Measurements from ENCODE around the gene SLC22A23.
A peak's percentile ranks its signal among the peaks of the same experiment; 100 is the strongest.

SLC22A23 gene

DNA sequence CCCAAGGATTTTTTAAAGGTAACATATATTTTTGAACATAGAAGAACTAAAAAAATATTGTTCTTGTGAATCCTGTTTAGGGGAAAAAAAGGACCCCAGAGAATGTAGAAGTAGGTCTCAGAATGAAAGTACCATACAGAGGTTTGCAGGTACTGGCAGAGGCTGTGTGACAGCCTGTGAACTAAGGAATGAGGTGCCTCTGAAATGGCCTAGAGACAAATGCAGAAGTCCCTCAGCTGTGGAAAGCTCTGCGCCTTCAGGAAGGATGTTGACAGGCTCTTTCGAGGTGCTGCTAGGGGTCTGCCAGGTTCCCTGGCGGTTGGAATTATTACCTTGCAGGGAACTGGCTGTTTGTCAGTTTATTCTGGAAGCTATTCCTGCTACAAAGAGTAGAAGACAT, 220.8 kb downstream of the SLC22A23 start:
- H3K9me3 ChIP-seq (ENCODE audit: severe bottlenecking), result no peaks in the 10 kb centered on the region
- H3K27ac ChIP-seq (ENCODE audit: poor library complexity, severe bottlenecking), result no peak overlapping the region
- H3K27me3 ChIP-seq (ENCODE audit: insufficient read depth, poor library complexity, severe bottlenecking), result no peaks in the 10 kb centered on the region
- no peaks in the 10 kb centered on the region for H3K36me3 ChIP-seq (ENCODE audit: low read depth)
- DNase-seq (ENCODE audit: low spot score) (no peak), ATAC-seq (ENCODE audit: low read depth) (no peak)
- TF ChIP-seq, protein P1, sequence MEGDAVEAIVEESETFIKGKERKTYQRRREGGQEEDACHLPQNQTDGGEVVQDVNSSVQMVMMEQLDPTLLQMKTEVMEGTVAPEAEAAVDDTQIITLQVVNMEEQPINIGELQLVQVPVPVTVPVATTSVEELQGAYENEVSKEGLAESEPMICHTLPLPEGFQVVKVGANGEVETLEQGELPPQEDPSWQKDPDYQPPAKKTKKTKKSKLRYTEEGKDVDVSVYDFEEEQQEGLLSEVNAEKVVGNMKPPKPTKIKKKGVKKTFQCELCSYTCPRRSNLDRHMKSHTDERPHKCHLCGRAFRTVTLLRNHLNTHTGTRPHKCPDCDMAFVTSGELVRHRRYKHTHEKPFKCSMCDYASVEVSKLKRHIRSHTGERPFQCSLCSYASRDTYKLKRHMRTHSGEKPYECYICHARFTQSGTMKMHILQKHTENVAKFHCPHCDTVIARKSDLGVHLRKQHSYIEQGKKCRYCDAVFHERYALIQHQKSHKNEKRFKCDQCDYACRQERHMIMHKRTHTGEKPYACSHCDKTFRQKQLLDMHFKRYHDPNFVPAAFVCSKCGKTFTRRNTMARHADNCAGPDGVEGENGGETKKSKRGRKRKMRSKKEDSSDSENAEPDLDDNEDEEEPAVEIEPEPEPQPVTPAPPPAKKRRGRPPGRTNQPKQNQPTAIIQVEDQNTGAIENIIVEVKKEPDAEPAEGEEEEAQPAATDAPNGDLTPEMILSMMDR (IDR thresholded peaks at IDR 0.05; ENCODE audit: poor library complexity, severe bottlenecking), result no peak
- no peak overlapping the region for H3K4me3 ChIP-seq (ENCODE audit: severe bottlenecking)
- H3K4me1 ChIP-seq (ENCODE audit: insufficient read depth, poor library complexity, severe bottlenecking), result no peaks in the 10 kb centered on the region

- Histone ChIP-seq H3K27me3 (ENCODE audit: insufficient read depth, poor library complexity, severe bottlenecking) (peaks cover 4% of the 10 kb centered on the region), H3K27ac (ENCODE audit: poor library complexity, severe bottlenecking) (no peak overlapping the region), H3K9me3 (ENCODE audit: severe bottlenecking) (no peaks in the 10 kb centered on the region), H3K4me1 (ENCODE audit: insufficient read depth, poor library complexity, severe bottlenecking) (no peaks in the 10 kb centered on the region), H3K36me3 (ENCODE audit: low read depth) (no peaks in the 10 kb centered on the region), H3K4me3 (ENCODE audit: severe bottlenecking) (no peak overlapping the region)
- TF ChIP-seq, protein P1 (IDR thresholded peaks at IDR 0.05; ENCODE audit: poor library complexity, severe bottlenecking), result no peak
- DNase-seq (ENCODE audit: low spot score) (no peak), ATAC-seq (ENCODE audit: low read depth) (no peak)
Measured at GRCh38 chr6:3235486-3235885, 221.4 kb downstream of the SLC22A23 start.

GRCh38 chr6:3233904-3234303, 222.9 kb downstream of the SLC22A23 start:
- no peak for ATAC-seq (ENCODE audit: low read depth)
- peaks cover 20% of the 10 kb centered on the region for H3K27me3 ChIP-seq (ENCODE audit: insufficient read depth, poor library complexity, severe bottlenecking)
- no peak overlapping the region for H3K4me3 ChIP-seq (ENCODE audit: severe bottlenecking)
- no peak overlapping the region for H3K27ac ChIP-seq (ENCODE audit: poor library complexity, severe bottlenecking)
- H3K36me3 ChIP-seq (ENCODE audit: low read depth), result no peaks in the 10 kb centered on the region
- no peaks in the 10 kb centered on the region for H3K9me3 ChIP-seq (ENCODE audit: severe bottlenecking)
- no peak for DNase-seq (ENCODE audit: low spot score)
- no peaks in the 10 kb centered on the region for H3K4me1 ChIP-seq (ENCODE audit: insufficient read depth, poor library complexity, severe bottlenecking)
- TF ChIP-seq, protein P1 (IDR thresholded peaks at IDR 0.05; ENCODE audit: poor library complexity, severe bottlenecking), result no peak

- no peaks in the 10 kb centered on the region for H3K4me1 ChIP-seq (ENCODE audit: insufficient read depth, poor library complexity, severe bottlenecking)
- TF ChIP-seq, protein P1 (IDR thresholded peaks at IDR 0.05; ENCODE audit: poor library complexity, severe bottlenecking), result no peak
- no peak for DNase-seq (ENCODE audit: low spot score)
- no peak overlapping the region for H3K27ac ChIP-seq (ENCODE audit: poor library complexity, severe bottlenecking)
- H3K36me3 ChIP-seq (ENCODE audit: low read depth), result no peaks in the 10 kb centered on the region
- no peaks in the 10 kb centered on the region for H3K9me3 ChIP-seq (ENCODE audit: severe bottlenecking)
- H3K4me3 ChIP-seq (ENCODE audit: severe bottlenecking), result no peak overlapping the region
- H3K27me3 ChIP-seq (ENCODE audit: insufficient read depth, poor library complexity, severe bottlenecking), result peaks cover 24% of the 10 kb centered on the region
- no peak; the same call in 2 of the 3 replicates for ATAC-seq (ENCODE audit: low read depth)
Measured at GRCh38 chr6:3233321-3233720, 223.5 kb downstream of the SLC22A23 start.

GRCh38 chr6:3232017-3232945, 224.6 kb downstream of the SLC22A23 start:
- H3K27me3 ChIP-seq (ENCODE audit: insufficient read depth, poor library complexity, severe bottlenecking), result peaks cover 34% of the 10 kb centered on the region
- TF ChIP-seq, protein P1 (IDR thresholded peaks at IDR 0.05; ENCODE audit: poor library complexity, severe bottlenecking), result no peak
- no peaks in the 10 kb centered on the region for H3K9me3 ChIP-seq (ENCODE audit: severe bottlenecking)
- peak overlapping the region; percentile 36 for H3K4me3 ChIP-seq (ENCODE audit: severe bottlenecking)
- no peak overlapping the region for H3K27ac ChIP-seq (ENCODE audit: poor library complexity, severe bottlenecking)
- no peak for DNase-seq (ENCODE audit: low spot score)
- no peaks in the 10 kb centered on the region for H3K36me3 ChIP-seq (ENCODE audit: low read depth)
- no peak for ATAC-seq (ENCODE audit: low read depth)
- no peaks in the 10 kb centered on the region for H3K4me1 ChIP-seq (ENCODE audit: insufficient read depth, poor library complexity, severe bottlenecking)

Measured in RWPE2 (cell line).